BJ (cell line): ENCODE measurements around the gene NAT9. TPM values are rescaled to one million over a fixed set of nuclear protein-coding genes. Genes with fewer than 3 reads are reported as not detected.

ENCODE experiments used
- CTCF ChIA-PET: fragments of 350-600 bp; formaldehyde crosslinking; extraction: SDS; loops from one replicate; lab custom pipeline; 2021; ENCODE audit warnings: antibody characterized with exemption, inconsistent platforms; lab: Yijun Ruan, JAX
- POLR2A ChIA-PET: fragments of 300-600 bp; sonication (Branson Sonifier 250); formaldehyde crosslinking; extraction: SDS; loops from one replicate; lab custom pipeline; 2021; ENCODE audit warnings: antibody characterized with exemption; lab: Charles Lee
- DNase-seq: peaks from one replicate; pipeline ENCODE4 v3.0.0-alpha.2; 2011; ENCODE audit warnings: low read depth
- H3K27me3 ChIP-seq: 2 replicates; pipeline ENCODE4 v1.6.0; 2011; ENCODE audit warnings: low read length; ENCODE audit not compliant: control insufficient read depth, insufficient read depth
- H3K36me3 ChIP-seq: 2 replicates; pipeline ENCODE4 v1.5.1; 2011; ENCODE audit warnings: low read length; ENCODE audit not compliant: control insufficient read depth, insufficient read depth
- H3K4me3 ChIP-seq: 2 replicates; pipeline ENCODE4 v1.5.1; 2011; ENCODE audit warnings: low read depth, mild to moderate bottlenecking, control low read depth, low read length
- polyA plus RNA-seq: library from polyadenylated mRNA; depleted of rRNA; stranded (reverse); fragments of >200 nt; gene quantifications from 2 replicates; pipeline ENCODE4 v1.2.3, GENCODE V29; 2011
- TF ChIP-seq, protein P1 (sequence below): IDR thresholded peaks from 2 replicates; pipeline ENCODE4 v1.5.1; 2011; ENCODE audit warnings: low read depth, mild to moderate bottlenecking, control low read depth, inconsistent platforms, low read length, moderate library complexity; ENCODE audit not compliant: insufficient read depth

The NAT9 gene
- polyA plus RNA-seq, 1 experiment, result 50.6 TPM

DNA sequence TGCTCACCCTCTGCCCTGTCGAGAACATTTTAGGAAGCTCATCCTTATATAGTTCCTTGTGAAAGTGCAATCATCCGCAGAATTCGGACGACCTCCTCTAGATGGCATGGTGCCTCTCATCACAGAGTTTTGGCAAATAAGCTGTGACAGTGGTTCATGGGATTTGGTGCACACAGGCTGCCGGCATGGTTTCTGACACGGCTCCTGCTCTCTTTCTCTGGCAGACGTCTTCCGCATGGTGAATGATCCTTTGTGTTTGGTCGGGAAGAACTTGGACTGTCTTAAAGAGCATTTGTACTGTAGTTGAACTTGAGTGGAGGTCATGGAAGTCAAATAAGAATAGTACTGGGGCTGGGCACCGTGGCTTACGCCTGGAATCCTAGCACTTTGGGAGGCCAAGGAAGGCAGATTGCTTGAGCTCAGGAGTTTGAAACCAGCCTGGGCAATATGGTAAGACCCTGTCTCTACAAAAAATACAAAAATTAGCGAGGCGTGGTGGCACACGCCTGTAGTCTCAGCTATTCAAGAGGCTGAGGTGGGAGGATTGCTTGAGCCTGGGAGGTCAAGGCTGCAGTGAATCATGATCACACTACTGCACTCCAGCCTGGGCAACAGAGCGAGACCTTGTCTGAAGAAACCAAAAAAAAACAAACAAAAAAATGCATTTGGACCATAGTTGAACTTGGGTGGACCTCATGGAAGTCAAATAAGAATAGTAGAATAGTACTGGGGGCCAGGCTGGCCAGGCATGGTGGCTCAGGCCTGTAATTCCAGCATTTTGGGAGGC, 34.7 kb upstream of the NAT9 start:
- TF ChIP-seq, protein P1, sequence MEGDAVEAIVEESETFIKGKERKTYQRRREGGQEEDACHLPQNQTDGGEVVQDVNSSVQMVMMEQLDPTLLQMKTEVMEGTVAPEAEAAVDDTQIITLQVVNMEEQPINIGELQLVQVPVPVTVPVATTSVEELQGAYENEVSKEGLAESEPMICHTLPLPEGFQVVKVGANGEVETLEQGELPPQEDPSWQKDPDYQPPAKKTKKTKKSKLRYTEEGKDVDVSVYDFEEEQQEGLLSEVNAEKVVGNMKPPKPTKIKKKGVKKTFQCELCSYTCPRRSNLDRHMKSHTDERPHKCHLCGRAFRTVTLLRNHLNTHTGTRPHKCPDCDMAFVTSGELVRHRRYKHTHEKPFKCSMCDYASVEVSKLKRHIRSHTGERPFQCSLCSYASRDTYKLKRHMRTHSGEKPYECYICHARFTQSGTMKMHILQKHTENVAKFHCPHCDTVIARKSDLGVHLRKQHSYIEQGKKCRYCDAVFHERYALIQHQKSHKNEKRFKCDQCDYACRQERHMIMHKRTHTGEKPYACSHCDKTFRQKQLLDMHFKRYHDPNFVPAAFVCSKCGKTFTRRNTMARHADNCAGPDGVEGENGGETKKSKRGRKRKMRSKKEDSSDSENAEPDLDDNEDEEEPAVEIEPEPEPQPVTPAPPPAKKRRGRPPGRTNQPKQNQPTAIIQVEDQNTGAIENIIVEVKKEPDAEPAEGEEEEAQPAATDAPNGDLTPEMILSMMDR, result no peak
- POLR2A ChIA-PET, result no interaction called here
- Histone ChIP-seq H3K36me3 (peaks cover 3% of the 10 kb centered on the region), H3K27me3 (no peaks in the 10 kb centered on the region), H3K4me3 (no peak overlapping the region)
- no peak for DNase-seq
- CTCF ChIA-PET, result interaction anchor here (1.7 to 1.9 kb wide), 2 partner anchors 19 to 65 kb away, joined by 4 to 7 read pairs; no protein-coding TSS in a partner anchor

DNA sequence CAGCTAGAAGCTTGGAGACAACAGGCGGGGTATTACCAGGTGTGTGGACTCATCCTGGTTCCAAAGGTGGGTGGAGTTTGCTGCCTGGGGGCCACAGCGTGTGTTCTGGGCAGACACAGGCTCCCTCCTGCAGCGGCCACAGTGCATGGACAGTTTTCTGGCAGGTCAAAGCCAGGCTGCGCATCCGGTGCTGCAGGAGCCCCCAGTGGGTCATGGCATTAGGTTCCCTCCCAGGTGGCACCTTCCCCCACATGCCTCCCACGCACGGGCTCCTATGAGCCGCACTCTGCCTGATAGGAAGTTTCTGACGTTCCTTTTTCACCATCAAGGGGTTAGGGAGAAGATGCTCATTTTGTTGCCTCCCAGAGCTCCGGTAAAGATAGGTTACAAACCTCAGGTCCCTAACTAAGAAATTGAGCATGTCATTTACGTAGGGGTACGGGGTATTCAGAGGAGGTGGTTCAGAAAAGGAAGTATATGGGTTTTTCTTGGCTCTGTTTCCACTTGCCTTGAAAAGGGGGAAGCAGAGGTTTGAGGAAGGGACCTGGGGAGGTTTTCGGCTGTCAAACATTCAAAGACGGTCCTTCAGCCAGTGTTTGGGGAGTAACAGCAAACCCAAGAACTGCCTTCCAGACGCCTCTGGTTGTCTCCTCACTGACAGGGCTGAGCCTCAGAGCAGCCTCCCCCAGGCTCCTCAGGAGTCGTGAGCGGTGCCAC, 32.7 kb upstream of the NAT9 start:
- CTCF ChIA-PET, result interaction anchor here (1.5 to 1.7 kb wide), 2 partner anchors 54 to 57 kb away, joined by 3 to 4 read pairs; no protein-coding TSS in a partner anchor
- no peak for DNase-seq
- H3K36me3 ChIP-seq, result peaks cover 5% of the 10 kb centered on the region
- H3K4me3 ChIP-seq, result no peak overlapping the region
- POLR2A ChIA-PET, result no interaction called here
- TF ChIP-seq, protein P1, result no peak
- H3K27me3 ChIP-seq, result no peaks in the 10 kb centered on the region

DNA sequence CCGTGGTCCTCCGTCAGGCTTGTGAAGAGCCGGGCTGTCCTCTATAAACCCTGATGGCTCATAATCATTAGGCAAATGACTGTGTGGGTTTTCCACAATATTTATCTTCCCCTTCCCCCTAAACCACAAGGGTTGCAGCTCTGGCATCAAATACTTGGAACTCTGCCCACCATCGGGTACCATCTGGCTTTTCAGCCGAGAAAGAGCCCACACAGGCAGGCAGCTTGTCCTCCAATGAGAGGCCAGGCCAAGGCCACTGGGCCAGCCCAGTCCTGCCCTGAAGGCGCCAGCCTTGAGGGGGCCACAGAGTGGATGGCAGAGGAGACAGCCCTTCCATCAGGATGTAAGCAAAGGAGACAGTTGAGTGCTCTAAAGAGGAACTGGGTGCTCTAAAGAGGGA, 31.8 kb upstream of the NAT9 start:
- H3K27me3 ChIP-seq, result no peaks in the 10 kb centered on the region
- CTCF ChIA-PET, result interaction anchor here (1.5 to 1.7 kb wide), 3 partner anchors 16 to 58 kb away, joined by 3 to 10 read pairs (median 5); no protein-coding TSS in a partner anchor
- TF ChIP-seq, protein P1, result no peak
- POLR2A ChIA-PET, result no interaction called here
- H3K36me3 ChIP-seq, result peaks cover 5% of the 10 kb centered on the region
- H3K4me3 ChIP-seq, result no peak overlapping the region
- no peak for DNase-seq

DNA sequence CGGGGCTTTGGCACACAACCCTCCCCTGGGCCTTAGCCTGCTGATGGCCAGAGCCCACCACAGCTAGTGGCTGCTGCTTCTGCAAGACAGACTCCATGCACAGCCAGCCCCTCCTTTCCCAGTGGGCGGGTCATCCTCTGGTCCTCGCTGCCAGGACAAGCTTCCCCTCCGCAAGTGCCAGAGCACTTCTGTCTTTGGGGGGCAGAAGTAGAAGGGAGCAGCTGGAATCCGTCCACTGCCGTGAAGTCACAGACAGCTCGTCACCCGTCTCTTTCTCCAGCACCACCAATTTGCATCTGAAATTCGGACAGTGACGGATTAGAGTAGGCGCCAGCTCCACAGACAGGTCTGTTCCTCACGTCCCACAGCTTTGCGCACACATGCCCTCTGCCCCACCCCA, 31.3 kb upstream of the NAT9 start:
- CTCF ChIA-PET, result interaction anchor here (1.5 to 1.7 kb wide), 3 partner anchors 15 to 59 kb away, joined by 3 to 10 read pairs (median 5); no protein-coding TSS in a partner anchor
- H3K4me3 ChIP-seq, result no peak overlapping the region
- DNase-seq, result no peak
- H3K27me3 ChIP-seq, result no peaks in the 10 kb centered on the region
- peaks cover 5% of the 10 kb centered on the region for H3K36me3 ChIP-seq
- TF ChIP-seq, protein P1, result no peak
- POLR2A ChIA-PET, result no interaction called here

DNA sequence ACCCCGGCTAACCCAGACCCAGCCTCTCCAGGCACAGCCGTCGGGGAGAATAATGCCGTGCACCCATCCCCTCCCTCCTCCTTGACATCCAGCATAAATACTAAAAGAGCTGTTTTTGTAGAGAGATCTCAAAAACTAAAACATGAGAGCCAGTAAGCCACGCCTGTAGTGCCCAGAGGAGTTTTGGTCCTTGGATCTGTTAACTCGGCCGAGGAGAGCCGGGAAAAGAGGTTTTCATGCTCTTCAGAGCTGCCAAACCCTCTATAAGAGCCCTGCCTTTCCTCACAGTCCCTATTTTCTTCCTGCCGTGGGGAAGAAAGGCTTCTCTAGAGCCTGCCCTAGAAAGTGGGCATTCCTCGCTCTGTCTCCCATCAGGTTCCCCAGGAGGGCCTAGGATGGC, 30.2 kb upstream of the NAT9 start:
- TF ChIP-seq, protein P1, result no peak
- H3K4me3 ChIP-seq, result no peak overlapping the region
- CTCF ChIA-PET, result interaction anchor here (0.6 to 2.0 kb wide), 4 partner anchors 15 to 151 kb away, joined by 3 to 8 read pairs (median 4); no protein-coding TSS in a partner anchor
- DNase-seq, result no peak
- POLR2A ChIA-PET, result no interaction called here
- H3K27me3 ChIP-seq, result no peaks in the 10 kb centered on the region
- H3K36me3 ChIP-seq, result peaks cover 9% of the 10 kb centered on the region
